Measurements from ENCODE around the gene ANXA11.

The ANXA11 gene

DNA sequence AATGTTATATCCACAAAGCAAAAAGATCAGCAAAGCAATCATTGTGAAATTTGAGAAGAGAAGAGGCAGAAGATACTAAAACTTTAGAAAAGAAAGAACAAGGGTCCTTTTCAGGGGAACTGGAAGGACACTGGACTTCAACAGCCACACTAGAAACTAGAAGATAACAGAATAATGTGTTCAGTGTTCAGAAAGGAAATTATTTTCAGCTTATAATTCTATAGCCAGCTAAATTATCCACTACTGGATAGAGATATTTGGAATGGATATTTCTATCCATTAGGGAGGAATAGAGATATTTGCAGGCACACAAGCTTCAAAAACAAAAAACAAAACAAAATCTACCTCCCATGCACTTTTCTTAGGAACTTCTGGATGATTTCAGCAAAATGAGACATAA lies 12.8 kb downstream of the ANXA11 start:
- Histone ChIP-seq H3K4me3 (no peak overlapping the region), H3K36me3 (no peaks in the 10 kb centered on the region), H3K4me1 (peaks cover 0 to 79% (median 54%) of the 10 kb centered on the region in 4 donors), H3K27ac (no peak overlapping the region), H3K27me3 (no peaks in the 10 kb centered on the region), H3K9me3 (no peaks in the 10 kb centered on the region)
- intact Hi-C loops (cut with DNase I; ENCODE audit: low total_unique reads), result no loop called here
- DNase-seq, result no peak
- TF ChIP-seq, protein P1, sequence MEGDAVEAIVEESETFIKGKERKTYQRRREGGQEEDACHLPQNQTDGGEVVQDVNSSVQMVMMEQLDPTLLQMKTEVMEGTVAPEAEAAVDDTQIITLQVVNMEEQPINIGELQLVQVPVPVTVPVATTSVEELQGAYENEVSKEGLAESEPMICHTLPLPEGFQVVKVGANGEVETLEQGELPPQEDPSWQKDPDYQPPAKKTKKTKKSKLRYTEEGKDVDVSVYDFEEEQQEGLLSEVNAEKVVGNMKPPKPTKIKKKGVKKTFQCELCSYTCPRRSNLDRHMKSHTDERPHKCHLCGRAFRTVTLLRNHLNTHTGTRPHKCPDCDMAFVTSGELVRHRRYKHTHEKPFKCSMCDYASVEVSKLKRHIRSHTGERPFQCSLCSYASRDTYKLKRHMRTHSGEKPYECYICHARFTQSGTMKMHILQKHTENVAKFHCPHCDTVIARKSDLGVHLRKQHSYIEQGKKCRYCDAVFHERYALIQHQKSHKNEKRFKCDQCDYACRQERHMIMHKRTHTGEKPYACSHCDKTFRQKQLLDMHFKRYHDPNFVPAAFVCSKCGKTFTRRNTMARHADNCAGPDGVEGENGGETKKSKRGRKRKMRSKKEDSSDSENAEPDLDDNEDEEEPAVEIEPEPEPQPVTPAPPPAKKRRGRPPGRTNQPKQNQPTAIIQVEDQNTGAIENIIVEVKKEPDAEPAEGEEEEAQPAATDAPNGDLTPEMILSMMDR (IDR thresholded peaks at IDR 0.05), result no peak

DNA sequence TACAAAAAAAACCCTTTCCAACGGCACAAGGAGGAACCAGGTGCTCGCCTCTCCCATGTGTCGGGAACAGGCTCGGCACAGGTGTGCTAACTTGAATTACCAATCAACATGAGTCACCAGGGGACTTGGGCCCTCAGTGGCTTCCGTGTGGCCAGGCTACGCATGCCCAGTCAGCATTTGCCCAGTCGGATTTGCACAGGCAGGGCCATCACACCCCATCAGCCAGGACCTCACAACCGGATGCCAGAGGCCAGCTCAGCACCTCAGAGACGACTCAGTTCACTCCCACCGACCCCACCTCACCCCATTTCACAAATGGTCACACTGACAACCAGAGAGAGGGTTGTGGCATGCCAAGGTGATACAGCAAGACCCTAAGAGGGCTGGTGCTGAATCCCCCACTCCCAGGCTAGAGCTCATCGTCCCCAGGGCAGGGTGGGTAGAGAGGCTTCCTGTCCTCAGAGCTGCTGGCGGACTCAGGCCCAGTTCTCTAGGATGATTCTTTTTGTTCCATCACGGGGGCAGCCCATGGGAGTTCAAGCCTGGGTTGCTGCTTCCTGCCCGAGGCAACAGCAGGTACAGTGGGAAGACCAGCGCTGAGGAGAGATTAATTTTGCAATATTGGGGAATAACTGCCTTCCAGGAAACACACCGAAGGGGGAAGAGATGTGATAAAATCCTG lies 13.6 kb downstream of the ANXA11 start:
- no peak overlapping the region for H3K27ac ChIP-seq
- H3K36me3 ChIP-seq, result no peaks in the 10 kb centered on the region
- no peak overlapping the region for H3K4me3 ChIP-seq
- TF ChIP-seq, protein P1 (IDR thresholded peaks at IDR 0.05), result no peak
- DNase-seq, result no peak
- H3K27me3 ChIP-seq, result no peaks in the 10 kb centered on the region
- intact Hi-C loops (cut with DNase I; ENCODE audit: low total_unique reads), result no loop called here
- peaks cover 0 to 79% (median 50%) of the 10 kb centered on the region in 4 donors for H3K4me1 ChIP-seq
- H3K9me3 ChIP-seq, result no peaks in the 10 kb centered on the region

DNA sequence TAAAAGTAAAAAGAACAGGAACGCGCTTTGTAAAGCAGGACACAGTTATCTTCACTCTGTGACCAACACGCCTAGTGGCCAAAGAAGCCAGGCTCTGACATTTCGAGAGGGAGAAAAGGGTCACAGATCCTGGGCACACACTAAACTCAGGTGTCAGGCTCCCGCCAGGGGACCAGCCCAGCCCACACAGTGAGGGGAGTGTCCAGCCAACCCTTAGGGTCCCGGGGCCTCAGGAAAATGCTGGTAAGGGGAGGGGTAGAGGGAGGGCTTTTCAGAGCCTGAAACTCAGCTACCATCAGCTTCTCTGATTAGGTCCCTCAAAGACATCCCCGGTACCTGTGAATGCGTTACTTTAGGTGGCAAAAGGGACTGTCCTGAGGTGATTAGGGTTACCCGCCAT lies 16.6 kb downstream of the ANXA11 start:
- no peaks in the 10 kb centered on the region for H3K36me3 ChIP-seq
- intact Hi-C loops (cut with DNase I; ENCODE audit: low total_unique reads), result no loop called here
- H3K27me3 ChIP-seq, result no peaks in the 10 kb centered on the region
- H3K4me3 ChIP-seq, result no peak overlapping the region
- TF ChIP-seq, protein P1 (IDR thresholded peaks at IDR 0.05), result no peak
- peaks cover 0 to 79% (median 38%) of the 10 kb centered on the region in 4 donors for H3K4me1 ChIP-seq
- no peak for DNase-seq
- no peaks in the 10 kb centered on the region for H3K9me3 ChIP-seq
- H3K27ac ChIP-seq, result no peak overlapping the region

DNA sequence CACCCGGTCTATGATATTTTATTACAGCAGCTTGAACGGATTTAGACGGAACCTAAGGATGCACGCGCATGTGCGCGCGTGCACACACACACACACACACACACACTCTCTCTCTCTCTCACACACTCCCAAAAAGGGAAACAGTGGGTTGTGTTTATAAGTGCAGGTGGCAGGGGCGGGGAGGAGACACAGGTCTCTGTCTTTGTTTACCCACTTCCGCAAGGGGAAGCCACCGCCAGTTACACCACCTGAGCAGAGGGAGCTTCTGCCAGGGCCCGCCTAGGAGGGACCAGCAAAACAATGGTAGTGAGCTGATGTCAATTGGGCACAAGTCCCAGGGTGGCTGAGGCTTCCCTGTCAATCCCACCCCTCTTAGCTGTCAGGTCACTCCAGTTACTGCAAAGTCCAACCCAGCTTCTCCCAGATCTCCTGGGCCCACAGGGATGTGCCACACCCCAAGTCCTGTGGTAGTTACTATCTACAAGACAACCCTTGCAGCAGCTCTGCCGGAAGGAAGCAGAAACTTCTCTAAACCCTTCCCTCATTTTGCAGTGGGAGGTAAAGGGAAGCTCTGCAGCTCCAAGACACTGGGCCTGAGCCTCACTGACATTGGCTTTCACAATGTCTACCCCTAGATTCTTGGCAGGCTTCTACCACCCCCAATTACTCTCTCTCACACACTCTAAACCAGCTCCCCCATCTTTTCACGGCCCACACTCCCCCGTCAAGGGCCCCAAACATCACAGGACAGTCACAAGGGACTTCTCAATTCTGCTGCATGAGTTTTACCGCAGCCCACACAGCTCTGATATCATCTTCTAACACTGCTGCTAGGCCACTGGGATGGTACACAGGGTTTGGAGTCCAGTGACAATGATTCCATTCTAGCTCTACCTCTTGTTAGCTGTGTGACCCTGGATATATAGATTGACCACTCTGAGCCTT lies 17.6 kb downstream of the ANXA11 start:
- peaks cover 0 to 85% (median 47%) of the 10 kb centered on the region in 4 donors for H3K4me1 ChIP-seq
- H3K27ac ChIP-seq, result no peak overlapping the region
- H3K27me3 ChIP-seq, result no peaks in the 10 kb centered on the region
- H3K9me3 ChIP-seq, result no peaks in the 10 kb centered on the region
- no peaks in the 10 kb centered on the region for H3K36me3 ChIP-seq
- TF ChIP-seq, protein P1 (IDR thresholded peaks at IDR 0.05), result no peak
- no peak overlapping the region for H3K4me3 ChIP-seq
- DNase-seq, result no peak
- intact Hi-C loops (cut with DNase I; ENCODE audit: low total_unique reads), result no loop called here

DNA sequence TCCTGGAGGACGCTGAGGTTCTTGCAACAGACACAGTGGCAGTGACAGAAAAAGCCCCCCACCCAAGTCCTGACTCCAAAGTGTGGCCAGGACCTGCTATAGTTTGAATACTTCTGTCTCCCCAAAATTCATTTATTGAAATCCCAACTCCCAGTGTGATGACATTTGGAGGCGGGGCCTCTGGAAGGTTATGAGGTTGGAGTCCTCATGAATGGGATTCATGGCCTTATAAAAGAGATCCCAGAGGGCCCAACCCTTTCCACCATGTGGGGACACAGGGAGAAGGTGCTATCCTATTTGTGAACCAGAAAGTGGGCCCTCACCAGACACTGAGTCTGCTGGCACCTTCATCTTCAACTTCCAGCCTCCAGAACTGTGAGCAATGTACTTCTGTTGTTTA lies 18.3 kb downstream of the ANXA11 start:
- peaks cover 0 to 89% (median 49%) of the 10 kb centered on the region in 4 donors for H3K4me1 ChIP-seq
- TF ChIP-seq, protein P1 (IDR thresholded peaks at IDR 0.05), result no peak
- no peak overlapping the region for H3K4me3 ChIP-seq
- H3K9me3 ChIP-seq, result no peaks in the 10 kb centered on the region
- H3K27ac ChIP-seq, result no peak overlapping the region
- no peaks in the 10 kb centered on the region for H3K36me3 ChIP-seq
- intact Hi-C loops (cut with DNase I; ENCODE audit: low total_unique reads), result no loop called here
- H3K27me3 ChIP-seq, result no peaks in the 10 kb centered on the region
- no peak for DNase-seq
